HG02943 (cell line): ENCODE data around the gene DCAF7.
A peak's percentile ranks its signal among the peaks of the same experiment; 100 is the strongest.

ENCODE experiments used
- ATAC-seq: cut with Tn5 transposase; IDR thresholded peaks from one replicate; pipeline ENCODE4 v1.9.1; 2021; ENCODE audit warnings: mild to moderate bottlenecking, low read depth, moderate library complexity; ENCODE audit not compliant: unreplicated experiment

Gene DCAF7, protein sequence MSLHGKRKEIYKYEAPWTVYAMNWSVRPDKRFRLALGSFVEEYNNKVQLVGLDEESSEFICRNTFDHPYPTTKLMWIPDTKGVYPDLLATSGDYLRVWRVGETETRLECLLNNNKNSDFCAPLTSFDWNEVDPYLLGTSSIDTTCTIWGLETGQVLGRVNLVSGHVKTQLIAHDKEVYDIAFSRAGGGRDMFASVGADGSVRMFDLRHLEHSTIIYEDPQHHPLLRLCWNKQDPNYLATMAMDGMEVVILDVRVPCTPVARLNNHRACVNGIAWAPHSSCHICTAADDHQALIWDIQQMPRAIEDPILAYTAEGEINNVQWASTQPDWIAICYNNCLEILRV

DNA sequence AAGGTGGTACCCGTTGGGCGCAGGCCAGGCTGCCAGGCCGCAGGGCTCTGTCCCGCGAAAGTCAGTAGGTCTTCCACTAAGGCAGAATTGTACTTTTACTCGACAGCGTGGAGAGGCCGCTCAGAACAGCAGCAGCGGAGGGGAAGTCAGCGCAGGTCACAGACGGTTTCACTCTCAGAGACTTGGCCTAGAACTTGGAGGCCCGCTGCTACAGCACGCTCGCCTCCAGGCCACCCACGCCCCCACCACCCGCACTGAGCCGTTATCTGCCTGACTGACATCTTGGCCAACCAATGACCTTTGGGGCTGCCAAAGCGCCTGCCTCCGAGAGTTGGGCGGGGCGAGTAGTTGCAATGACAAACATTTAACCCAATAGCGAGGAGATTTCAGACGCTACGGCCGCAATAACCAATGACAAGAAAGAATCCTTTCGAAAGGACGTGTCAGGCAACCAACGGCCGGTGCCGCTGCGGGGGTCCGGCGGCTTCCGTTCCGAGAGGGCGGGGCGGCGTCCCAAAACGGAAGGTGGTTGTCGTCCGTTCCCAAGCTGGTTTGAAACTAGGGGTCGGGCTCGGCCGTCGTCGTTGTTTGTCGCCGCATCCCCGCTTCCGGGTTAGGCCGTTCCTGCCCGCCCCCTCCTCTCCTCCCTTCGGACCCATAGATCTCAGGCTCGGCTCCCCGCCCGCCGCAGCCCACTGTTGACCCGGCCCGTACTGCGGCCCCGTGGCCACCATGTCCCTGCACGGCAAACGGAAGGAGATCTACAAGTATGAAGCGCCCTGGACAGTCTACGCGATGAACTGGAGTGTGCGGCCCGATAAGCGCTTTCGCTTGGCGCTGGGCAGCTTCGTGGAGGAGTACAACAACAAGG lies at the start of gene DCAF7:
Gene DCAF7, plus strand, starts transcription at position 532 of the 871 bp plus-strand sequence. Its CDS starts 201 bp downstream, at position 733.
- ATAC-seq: peak; percentile 93

DNA sequence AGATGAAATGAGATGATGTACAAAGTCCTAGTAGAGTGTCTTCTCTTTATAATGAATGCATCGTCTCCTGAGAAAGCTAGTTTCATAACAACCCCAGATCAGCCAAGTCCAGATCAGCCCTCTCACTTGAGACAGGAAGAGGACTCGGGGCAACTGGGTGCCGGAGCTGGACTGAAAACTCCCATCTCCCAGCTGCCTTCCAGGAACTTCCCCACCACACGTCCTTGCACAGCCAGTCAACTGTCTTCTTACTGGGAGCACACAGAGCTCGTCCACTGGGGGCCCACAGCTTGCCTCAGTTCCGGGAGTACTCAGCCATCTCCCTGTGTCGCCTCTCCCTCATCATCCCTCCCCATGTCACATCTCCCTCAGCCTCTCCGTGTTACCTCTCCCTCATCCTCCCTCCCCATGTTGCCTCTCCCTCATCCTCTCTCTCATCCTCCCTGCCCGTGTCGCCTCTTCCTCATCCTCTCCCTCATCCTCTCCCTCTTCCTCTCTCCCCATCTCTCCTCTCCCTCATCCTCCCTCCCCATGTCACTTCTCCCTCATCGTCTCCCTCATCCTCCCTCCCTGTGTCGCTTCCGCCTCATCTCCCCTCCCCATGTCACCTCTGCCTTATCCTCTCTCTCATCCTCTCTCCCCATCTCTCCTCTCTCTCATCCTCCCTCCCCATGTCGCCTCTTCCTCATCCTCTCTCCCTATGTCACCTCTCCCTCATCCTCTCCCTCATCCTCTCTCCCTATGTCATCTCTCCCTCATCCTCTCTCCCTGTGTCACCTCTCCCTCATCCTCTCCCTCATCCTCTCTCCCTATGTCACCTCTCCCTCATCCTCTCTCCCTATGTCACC lies 49.5 kb upstream of the DCAF7 start:
- no peak for ATAC-seq

DNA sequence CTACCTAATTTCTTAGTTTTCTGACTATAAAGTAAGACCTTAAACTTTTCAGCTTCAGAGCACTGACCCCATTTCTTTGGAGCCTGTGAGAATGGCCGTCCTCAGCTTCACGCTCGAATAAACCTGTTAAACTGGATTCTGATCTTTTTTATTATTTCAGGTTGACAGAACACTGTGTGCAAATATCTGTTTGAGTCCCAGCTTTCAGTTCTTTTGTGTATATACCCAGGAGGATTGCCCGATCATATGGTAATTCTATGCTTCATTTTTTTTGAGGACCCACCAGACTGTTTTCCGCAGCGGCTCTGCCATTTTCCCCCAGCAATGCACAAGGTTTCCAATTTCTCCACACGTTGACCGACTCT lies 47.0 kb upstream of the DCAF7 start:
- ATAC-seq: no peak

DNA sequence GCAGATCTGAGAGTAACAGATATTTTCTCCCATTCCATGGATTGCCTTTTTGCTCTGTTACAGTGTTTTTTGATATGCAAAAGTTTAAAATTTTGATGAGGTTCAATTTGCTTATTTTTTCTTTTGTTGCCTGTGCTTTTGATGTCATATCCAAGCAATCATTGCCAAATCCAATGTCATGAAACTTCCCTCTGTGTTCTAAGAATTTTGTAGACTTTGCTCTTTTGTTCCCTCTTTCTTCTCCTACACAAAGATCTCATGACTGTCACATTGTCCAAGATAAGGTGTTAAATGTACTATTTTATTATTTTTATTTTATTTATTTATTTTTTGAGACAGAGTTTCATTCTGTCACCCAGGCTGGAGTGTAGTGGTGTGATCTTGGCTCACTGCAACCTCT lies 46.0 kb upstream of the DCAF7 start:
- no peak for ATAC-seq

DNA sequence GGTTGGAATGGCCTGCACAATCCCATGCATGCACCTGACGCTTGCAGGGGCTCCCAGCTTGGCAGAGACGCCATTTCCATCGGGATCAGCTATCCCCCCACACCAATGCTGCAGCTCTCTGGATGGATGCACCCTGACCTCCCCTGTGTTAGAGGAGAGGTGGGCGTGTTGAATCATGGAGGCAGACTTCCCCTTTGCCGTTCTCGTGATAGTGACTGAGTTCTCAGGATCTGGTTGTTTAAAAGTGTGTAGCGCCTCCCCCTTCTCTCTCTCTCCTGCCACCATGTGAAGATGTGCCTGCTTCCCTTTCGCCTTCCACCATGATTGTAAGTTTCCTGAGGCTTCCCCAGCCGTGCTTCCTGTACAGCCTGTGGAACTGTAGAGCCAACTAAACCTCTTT lies 44.9 kb upstream of the DCAF7 start:
- ATAC-seq: no peak

DNA sequence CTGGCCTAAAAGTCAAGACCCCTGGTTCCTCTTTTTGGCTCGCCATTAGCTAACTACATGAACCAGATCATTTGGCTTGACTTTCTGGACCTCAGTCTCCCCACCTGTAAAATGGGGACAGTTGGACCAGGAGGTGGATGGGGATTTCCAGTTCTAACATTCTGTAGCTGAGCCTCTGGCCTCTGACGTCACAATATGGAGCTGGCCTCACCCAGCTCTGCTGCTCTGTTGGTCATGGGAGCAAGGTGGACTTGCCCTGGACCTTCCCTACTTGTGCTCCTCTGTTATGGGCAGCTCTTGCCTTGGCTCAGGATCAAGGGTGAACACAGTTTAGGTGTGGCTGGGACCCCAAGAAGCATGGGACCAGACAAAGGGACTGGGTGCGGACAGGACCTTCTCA lies 43.6 kb upstream of the DCAF7 start:
- ATAC-seq: no peak

DNA sequence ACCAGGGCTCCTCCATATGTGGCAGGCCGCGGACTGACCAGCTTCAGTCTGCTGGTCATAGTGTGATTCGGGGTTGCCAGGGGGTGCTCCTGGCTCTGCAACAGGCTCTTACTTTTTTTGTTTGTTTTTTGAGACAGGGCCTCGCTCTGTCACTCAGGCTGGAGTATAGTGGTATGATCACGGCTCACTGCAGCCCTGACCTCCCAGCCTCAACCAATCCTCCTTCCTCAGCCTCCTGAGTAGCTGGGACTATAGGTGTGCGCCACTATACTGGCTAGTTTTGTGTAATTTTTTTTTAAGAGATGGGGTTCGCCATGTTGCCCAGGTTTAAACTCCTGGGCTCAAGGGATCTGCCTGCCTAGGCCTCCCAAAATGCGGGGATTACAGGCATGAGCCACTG lies 38.9 kb upstream of the DCAF7 start:
- no peak for ATAC-seq

DNA sequence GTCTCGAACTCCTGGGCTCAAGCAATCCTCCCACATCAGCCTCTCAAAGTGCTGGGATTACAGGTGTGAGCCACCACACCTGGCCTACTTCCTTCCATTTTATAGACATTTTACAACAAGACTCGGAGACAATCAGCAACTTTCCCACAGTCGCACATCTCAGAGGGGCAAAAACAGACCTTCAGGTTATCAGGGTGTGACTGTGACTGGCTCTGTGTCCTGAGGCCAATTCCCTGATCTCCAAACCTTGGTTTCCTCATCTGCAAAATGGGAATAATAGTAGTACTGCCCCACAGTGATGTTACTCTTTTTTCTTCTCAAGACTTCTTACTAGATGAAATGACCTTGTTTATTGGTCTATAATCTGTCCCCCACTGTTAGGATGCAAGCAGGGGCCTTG lies 37.9 kb upstream of the DCAF7 start:
- no peak for ATAC-seq

DNA sequence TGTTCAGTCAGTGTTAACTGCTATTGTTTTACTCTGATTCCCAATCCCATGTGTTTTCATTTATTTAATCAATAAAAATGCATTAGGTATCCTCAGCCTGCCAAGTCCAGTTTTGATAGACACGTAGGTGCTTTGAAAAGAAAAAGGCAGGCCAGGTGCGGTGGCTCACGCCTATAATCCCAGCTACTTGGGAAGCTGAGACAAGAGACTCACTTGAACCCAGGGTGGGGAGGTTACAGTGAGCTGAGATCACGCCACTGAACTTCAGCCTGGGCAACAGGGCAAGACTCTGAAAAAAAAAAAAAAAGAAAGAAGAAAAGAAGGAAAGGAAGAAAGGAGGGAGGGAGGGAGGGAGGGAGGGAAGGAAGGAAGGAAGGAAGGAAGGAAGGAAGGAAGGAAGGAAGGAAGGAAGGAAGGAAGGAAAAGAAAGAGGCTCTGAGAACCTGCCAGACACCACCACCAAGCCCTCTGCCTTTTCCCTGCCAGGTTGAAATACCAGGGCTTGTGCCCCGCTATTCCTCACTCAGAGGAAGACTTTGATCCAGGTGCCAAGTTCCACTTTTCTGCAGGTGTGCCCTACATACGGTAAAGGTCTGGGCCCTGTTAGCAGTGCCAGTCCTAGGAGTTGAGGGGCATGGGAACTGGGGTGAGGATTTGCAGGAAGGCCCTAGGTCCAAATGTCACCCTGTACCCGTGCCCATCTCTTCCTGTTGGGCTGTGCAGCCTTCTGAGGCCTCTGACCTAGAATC lies 37.2 kb upstream of the DCAF7 start:
- ATAC-seq: no peak

DNA sequence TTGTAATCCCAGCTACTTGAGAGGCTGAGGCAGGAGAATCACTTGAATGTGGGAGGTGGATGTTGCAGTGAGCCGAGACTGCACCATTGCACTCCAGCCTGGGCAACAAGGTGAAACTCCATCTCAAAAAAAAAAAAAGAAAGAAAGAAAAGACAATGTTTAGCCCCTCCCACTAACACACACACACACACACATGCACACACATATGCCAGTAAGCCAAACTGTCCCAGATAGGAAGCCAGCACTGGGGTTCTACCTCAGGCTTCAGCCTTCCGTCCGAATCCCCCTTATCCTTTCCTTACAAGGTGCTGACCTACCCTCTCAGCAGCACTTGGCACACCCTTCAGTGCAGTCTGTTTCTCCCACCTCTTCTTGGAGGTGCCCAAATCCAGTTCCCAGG lies 35.8 kb upstream of the DCAF7 start:
- ATAC-seq: no peak

DNA sequence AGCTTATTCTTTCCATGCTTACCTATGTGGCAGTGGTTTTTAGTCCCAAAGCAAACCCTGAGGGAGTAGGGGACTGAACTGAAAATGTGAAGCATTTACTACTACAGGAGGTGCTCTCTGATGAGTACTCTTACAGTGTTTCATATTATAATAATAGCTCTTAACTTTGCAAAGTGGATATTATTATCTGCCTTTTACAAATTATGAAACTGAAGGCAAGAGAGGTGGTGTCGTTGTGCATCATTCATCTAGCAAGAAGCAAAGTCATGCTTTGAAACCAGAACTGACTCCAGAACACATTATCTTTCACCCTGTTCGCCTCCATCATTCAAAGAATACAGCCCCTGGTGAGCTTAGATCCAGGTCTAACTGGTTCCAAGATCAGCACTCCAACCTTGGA lies 35.3 kb upstream of the DCAF7 start:
- no peak for ATAC-seq

DNA sequence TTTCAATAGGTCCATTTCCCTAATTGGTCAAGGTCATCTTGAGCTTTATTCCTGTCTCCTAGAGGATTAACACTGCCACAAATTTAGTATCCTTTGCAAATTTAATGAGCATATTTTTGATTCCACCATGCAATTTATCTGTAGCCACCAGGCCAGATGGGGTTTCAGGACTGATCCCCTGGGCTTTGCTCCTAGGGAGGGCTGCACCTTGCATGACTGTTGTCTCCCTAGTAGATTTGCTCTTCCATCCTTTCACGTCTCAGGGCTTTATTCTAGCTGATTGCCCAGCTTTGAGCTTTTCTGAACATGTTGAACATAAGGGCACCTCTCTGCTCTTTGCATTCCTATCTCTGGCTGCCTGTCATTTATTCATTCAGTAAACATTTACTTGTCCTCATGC lies 34.9 kb upstream of the DCAF7 start:
- ATAC-seq: no peak

DNA sequence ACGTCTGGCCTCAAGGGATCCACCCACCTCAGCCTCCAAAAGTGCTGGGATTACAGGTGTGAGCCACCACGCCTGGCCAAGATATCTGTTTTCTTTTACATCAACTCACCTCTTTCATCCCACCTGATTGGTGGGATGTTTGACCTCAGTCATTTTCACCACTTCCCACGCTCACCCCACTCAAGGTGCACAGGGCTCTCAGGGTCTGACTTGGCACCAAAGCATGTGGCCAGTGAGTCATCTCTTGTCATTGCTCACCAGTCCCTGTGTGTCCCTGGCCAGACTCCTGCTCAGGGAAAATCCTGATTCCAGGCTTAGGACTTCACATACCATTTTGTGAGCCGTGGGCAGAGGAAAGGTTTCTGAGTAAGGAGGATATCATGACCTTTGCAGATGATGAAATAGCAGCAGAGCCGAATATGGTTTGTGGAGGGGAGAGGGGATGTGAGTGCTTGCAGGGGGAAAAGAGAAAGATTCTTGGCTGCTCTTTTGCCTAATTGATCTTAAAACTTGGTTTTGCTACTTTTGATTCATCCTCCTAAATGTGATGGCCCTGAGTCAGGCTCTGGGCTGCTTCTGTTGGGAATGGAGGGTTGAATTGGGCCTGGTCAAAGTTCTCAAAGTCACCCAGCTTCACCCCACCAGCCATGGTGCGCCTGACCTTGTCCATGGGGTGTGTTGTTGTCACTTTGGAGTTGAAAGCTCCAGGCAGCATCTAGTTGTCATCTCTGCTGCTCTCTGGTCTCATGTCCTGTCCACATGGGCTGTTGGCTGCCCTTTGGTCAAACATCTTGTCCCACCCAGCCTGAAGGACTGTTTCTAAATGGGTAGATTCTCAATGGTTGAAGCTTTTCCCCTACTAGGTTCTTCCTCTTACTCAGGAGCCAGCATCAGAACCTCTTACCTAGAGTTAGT lies 33.1 kb upstream of the DCAF7 start:
- ATAC-seq: no peak

DNA sequence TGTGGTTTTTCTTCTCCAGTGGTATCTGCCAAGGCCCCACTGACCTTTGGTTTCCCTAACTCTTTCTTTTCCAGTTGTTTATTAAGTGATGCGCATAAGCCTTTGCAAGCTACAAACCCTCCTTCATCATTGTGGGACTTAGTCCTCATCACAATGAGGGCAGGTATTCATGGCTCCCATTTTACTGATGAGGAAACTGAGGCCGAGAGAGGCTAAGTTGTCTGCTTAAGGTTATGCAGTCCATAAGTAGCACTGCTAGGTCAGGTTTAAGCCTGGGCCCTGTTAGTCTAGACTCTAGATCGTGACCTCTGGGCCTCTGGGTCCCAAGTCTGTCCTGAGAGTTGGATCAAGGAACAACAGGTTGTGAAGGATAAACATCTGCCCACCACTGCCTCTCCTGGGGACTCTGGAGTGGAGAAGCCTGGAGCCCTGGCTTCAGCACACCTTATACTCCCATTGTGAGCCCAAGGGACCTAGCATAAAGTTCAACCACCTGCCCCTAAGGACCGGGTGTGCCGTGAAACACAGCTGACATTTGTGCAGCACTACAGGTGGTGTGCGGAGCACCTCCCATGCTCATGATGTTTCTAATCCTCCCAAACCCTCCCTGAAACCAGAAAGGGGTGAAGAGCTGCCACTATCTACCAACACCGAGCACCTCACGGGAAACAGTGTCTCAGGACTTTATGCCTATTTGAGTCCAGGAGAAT lies 32.3 kb upstream of the DCAF7 start:
- ATAC-seq: no peak

DNA sequence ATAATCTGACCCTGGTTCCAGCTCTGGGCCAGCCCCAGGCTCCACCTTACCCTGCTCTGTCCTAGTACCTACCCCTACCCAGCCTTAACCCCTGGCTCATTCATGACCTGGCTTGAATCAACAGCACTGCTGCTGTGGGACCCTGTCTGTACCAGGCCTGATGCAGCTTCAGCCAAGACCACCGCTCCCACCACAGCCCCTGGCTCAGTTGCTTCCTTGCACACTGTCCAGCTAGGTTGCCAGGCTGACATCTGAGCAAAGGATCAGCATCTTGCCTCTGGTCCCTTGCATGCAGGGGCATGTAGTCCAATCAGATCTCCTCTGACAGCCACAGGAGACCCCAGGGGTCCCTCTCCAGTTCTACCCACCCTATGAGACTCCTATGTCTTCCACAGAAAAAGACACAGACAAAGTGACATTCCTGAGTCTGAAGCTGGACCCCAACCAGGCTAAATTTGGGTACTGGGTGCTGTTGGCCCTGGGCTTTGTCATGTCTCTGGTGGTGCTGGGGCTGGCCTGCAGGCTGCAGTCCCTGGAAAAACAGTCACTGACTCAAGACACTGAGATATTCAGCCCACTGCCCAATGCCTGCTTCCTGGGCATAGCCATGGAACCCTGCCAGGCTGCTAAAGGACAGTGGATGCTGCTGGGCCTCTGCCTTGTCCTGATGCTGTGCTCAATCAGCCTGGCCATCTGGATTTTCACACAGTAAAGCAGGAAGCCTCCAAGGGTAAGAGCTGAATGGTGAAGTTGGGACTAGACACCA lies 31.0 kb upstream of the DCAF7 start:
- ATAC-seq: no peak

DNA sequence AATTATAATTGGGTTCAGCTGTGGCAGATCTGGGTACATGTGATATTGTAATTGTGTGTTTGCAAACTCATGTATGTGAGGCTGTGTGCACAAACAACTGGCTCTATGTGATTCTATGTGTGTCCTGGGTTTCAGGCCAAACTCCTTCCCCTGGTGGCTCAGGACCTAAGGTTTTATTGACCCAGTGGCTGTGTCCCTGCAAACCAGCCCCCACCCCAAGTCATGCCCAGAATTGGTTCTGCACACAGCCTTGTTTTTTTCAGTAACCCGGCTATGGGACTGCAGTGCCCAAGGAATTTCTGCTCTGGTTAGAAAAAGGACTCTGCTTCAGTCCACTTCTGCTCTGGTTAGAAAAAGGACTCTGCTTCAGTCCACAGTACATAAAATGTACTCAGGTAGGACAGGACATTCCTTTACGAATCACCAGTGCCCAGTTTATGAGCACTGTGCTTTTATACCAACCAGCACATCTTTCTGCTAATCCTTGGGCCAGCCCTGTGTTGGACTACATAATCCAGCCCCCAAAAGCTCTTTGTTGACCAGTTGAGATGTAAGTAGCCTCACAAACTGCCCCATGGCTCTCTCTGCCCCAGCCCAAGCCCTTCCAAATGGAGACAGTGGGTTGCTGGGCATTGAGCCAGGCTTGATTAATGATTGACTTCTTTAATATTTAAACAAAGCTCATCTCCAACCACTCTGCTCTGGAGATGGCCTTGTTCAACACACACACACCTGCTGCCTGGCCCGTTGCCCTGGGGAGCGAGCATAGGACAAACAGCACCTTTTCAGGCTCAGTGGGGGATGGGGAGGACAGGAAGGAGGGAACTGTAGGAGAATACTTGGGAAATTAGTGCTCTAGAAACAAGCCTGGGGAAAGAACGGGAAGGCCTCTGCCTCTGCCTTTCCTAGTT lies 30.1 kb upstream of the DCAF7 start:
- no peak for ATAC-seq

DNA sequence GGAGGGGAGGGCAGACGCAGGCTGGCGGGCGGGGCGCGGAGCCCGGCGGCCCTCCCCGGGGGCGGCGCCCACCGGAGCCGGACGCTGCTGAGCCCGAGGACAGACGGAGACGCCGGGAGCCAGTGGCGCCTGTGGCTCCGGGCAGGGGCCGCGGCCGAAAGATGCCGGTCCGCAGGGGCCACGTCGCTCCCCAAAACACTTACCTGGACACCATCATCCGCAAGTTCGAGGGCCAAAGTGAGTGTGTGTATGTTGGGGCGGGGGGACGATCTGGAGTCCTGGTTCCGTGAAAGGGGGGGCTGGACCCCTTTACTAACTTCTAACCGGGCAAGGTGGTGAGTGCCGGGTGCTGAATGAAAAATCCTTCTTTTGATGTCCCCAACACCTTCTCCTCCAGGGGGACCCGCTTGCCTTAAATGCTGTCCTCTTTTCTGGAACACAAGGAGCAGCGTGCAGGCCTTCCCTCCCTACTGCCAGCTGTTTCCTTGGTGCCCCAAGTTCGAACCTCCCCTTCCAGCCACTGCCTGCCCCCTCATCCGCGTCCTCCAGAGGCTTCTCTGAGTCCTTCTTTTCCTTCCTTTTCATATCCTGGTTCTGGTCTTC lies 26.9 kb upstream of the DCAF7 start, which contains the start of gene KCNH6:
Gene KCNH6, plus strand, starts transcription at position 106 of the 603 bp plus-strand sequence. Its CDS starts 56 bp downstream, at position 162.
- no peak for ATAC-seq
